ENCODE data around the gene SPSB1.

Gene SPSB1

DNA sequence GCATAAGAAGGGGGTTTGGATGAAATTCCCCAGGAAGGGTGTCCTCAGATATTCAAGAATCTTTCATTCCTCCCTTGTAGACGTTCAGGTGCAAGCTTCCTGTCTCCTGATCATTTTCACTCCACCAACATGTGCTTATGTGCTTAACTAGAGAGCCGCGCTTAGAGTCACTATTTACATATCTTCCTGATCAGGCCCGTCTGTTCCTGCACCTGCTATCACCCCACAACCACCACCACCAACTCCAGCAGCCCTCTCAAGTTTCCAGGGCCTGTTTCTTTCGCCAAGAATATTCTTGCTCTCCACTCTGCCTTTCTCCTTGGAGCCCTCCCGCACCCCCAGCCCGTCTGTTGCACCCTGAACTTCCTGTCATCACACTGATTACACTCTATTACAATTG is 113.4 kb downstream of the SPSB1 start:
- Histone ChIP-seq H3K79me2 (ENCODE audit: control insufficient read depth, insufficient read depth, low read length, poor library complexity) (peaks cover 3% of the 10 kb centered on the region), H2BK12ac (ENCODE audit: low read length) (peak overlapping the region; percentile 50), H3K27me3 (ENCODE audit: insufficient read depth, low read length) (no peaks in the 10 kb centered on the region), H2AFZ (ENCODE audit: insufficient read depth, low read length, poor library complexity) (no peak overlapping the region), H3K4ac (ENCODE audit: low read depth, low read length) (no peak overlapping the region), H3K36me3 (ENCODE audit: control insufficient read depth in 1 of 2, insufficient read depth in 2 of 2, low read length in 2 of 2) (no peaks in the 10 kb centered on the region), H3K9ac (ENCODE audit: low read length) (no peak overlapping the region), H3K79me1 (ENCODE audit: low read length) (peaks cover 22% of the 10 kb centered on the region), H3K18ac (ENCODE audit: low read length) (no peak overlapping the region), H3K14ac (ENCODE audit: low read length) (peak overlapping the region; percentile 1), H3K4me3 (ENCODE audit: low read depth, low read length) (no peak overlapping the region), H2AK5ac (ENCODE audit: low read length) (no peak overlapping the region), H3K27ac (ENCODE audit: low read depth, low read length) (no peak overlapping the region), H3K9me3 (ENCODE audit: insufficient read depth, low read depth, low read length) (peaks cover 2% of the 10 kb centered on the region), H4K8ac (ENCODE audit: low read depth, low read length) (no peak overlapping the region), H2BK120ac (ENCODE audit: insufficient read depth, low read length, poor library complexity) (no peak overlapping the region), H3K4me2 (ENCODE audit: low read length) (no peak overlapping the region), H4K91ac (ENCODE audit: low read depth, low read length) (peak overlapping the region; percentile 35), H2BK5ac (ENCODE audit: low read depth, low read length, poor library complexity) (no peak overlapping the region), H3K4me1 (ENCODE audit: control insufficient read depth in 1 of 2, insufficient read depth in 2 of 2, low read length in 2 of 2) (peaks cover 14 to 17% of the 10 kb centered on the region in 2 experiments), H4K12ac (ENCODE audit: low read depth, low read length) (no peak overlapping the region), H3K23ac (ENCODE audit: low read length) (no peak overlapping the region)
- DNase-seq = no peak
- no CpG with 5 or more reads among the region's 7 CpGs for WGBS (ENCODE audit: extremely low coverage, insufficient coverage, insufficient read length)

- Histone ChIP-seq H3K27me3 (ENCODE audit: insufficient read depth, low read length) (no peaks in the 10 kb centered on the region), H3K27ac (ENCODE audit: low read depth, low read length) (peak overlapping the region; percentile 1), H3K4me3 (ENCODE audit: low read depth, low read length) (peak overlapping the region; percentile 60), H3K79me2 (ENCODE audit: control insufficient read depth, insufficient read depth, low read length, poor library complexity) (peaks cover 5% of the 10 kb centered on the region), H2AK5ac (ENCODE audit: low read length) (peak overlapping the region; percentile 13), H3K4ac (ENCODE audit: low read depth, low read length) (no peak overlapping the region), H3K18ac (ENCODE audit: low read length) (peak overlapping the region; percentile 0), H3K4me2 (ENCODE audit: low read length) (no peak overlapping the region), H3K4me1 (ENCODE audit: control insufficient read depth in 1 of 2, insufficient read depth in 2 of 2, low read length in 2 of 2) (peaks cover 17 to 19% of the 10 kb centered on the region in 2 experiments), H2AFZ (ENCODE audit: insufficient read depth, low read length, poor library complexity) (peak overlapping the region; percentile 0), H2BK120ac (ENCODE audit: insufficient read depth, low read length, poor library complexity) (peak overlapping the region; percentile 3), H3K23ac (ENCODE audit: low read length) (peak overlapping the region; percentile 12), H3K79me1 (ENCODE audit: low read length) (peaks cover 20% of the 10 kb centered on the region), H2BK12ac (ENCODE audit: low read length) (peak overlapping the region; percentile 53), H4K91ac (ENCODE audit: low read depth, low read length) (peak overlapping the region; percentile 3), H4K8ac (ENCODE audit: low read depth, low read length) (no peak overlapping the region), H3K9ac (ENCODE audit: low read length) (no peak overlapping the region), H2BK5ac (ENCODE audit: low read depth, low read length, poor library complexity) (no peak overlapping the region), H3K14ac (ENCODE audit: low read length) (peak overlapping the region; percentile 0), H3K9me3 (ENCODE audit: insufficient read depth, low read depth, low read length) (peaks cover 3% of the 10 kb centered on the region), H3K36me3 (ENCODE audit: control insufficient read depth in 1 of 2, insufficient read depth in 2 of 2, low read length in 2 of 2) (no peaks in the 10 kb centered on the region), H4K12ac (ENCODE audit: low read depth, low read length) (no peak overlapping the region)
- WGBS (ENCODE audit: extremely low coverage, insufficient coverage, insufficient read length) = no CpG with 5 or more reads among the region's 7 CpGs
- DNase-seq = peak in 1 of 2 donors; percentile 17
Measured at GRCh38 chr1:9410737-9411297, 118.1 kb downstream of the SPSB1 start.

- H3K14ac ChIP-seq (ENCODE audit: low read length) = peak overlapping the region; percentile 99
- no CpG with 5 or more reads among the region's 17 CpGs for WGBS (ENCODE audit: extremely low coverage, insufficient coverage, insufficient read length)
- peak overlapping the region; percentile 75 for H4K12ac ChIP-seq (ENCODE audit: low read depth, low read length)
- H3K27ac ChIP-seq (ENCODE audit: low read depth, low read length) = peak overlapping the region; percentile 93
- no peak overlapping the region for H3K4me3 ChIP-seq (ENCODE audit: low read depth, low read length)
- H2BK5ac ChIP-seq (ENCODE audit: low read depth, low read length, poor library complexity) = peak overlapping the region; percentile 97
- DNase-seq = peak; percentile 81 to 87
- H3K4me2 ChIP-seq (ENCODE audit: low read length) = peak overlapping the region; percentile 8
- peak overlapping the region; percentile 100 for H2BK12ac ChIP-seq (ENCODE audit: low read length)
- H2BK120ac ChIP-seq (ENCODE audit: insufficient read depth, low read length, poor library complexity) = peak overlapping the region; percentile 99
- no peaks in the 10 kb centered on the region for H3K27me3 ChIP-seq (ENCODE audit: insufficient read depth, low read length)
- no peak overlapping the region for H3K9ac ChIP-seq (ENCODE audit: low read length)
- peak overlapping the region; percentile 99 for H4K91ac ChIP-seq (ENCODE audit: low read depth, low read length)
- H3K4ac ChIP-seq (ENCODE audit: low read depth, low read length) = peak overlapping the region; percentile 87
- H2AFZ ChIP-seq (ENCODE audit: insufficient read depth, low read length, poor library complexity) = peak overlapping the region; percentile 66
- peaks cover 3% of the 10 kb centered on the region for H3K9me3 ChIP-seq (ENCODE audit: insufficient read depth, low read depth, low read length)
- no peak overlapping the region for H3K23ac ChIP-seq (ENCODE audit: low read length)
- H3K18ac ChIP-seq (ENCODE audit: low read length) = peak overlapping the region; percentile 97
- peak overlapping the region; percentile 77 for H4K8ac ChIP-seq (ENCODE audit: low read depth, low read length)
- no peaks in the 10 kb centered on the region for H3K36me3 ChIP-seq (ENCODE audit: control insufficient read depth in 1 of 2, insufficient read depth in 2 of 2, low read length in 2 of 2)
- peaks cover 17% of the 10 kb centered on the region for H3K79me1 ChIP-seq (ENCODE audit: low read length)
- H3K4me1 ChIP-seq (ENCODE audit: control insufficient read depth in 1 of 2, insufficient read depth in 2 of 2, low read length in 2 of 2) = peaks cover 14 to 19% of the 10 kb centered on the region in 2 experiments
- peak overlapping the region; percentile 92 for H2AK5ac ChIP-seq (ENCODE audit: low read length)
- H3K79me2 ChIP-seq (ENCODE audit: control insufficient read depth, insufficient read depth, low read length, poor library complexity) = peaks cover 5% of the 10 kb centered on the region
Measured at GRCh38 chr1:9413071-9413876, 120.6 kb downstream of the SPSB1 start.

DNA sequence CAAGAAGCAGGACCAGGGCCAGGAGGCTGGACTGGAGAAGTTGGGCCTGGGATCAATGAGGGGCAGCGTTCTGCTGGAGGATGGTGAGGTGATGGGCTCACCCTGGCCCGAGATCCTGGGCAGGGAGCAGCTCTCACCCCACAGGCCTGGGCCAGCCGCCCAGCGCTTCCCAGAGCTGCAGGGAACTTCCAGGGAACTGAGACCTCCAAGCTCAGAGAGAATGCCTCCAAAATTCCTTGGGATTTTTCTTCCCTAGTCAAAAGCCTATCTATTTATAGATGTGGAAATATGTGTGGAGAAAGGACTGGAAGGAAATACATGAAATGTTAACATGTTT is 121.2 kb downstream of the SPSB1 start:
- H3K9ac ChIP-seq (ENCODE audit: low read length) = no peak overlapping the region
- H3K4ac ChIP-seq (ENCODE audit: low read depth, low read length) = peak overlapping the region; percentile 87
- no peaks in the 10 kb centered on the region for H3K36me3 ChIP-seq (ENCODE audit: control insufficient read depth in 1 of 2, insufficient read depth in 2 of 2, low read length in 2 of 2)
- no CpG with 5 or more reads among the region's 4 CpGs for WGBS (ENCODE audit: extremely low coverage, insufficient coverage, insufficient read length)
- peak overlapping the region; percentile 75 for H4K12ac ChIP-seq (ENCODE audit: low read depth, low read length)
- H3K4me2 ChIP-seq (ENCODE audit: low read length) = no peak overlapping the region
- peak overlapping the region; percentile 59 for H4K8ac ChIP-seq (ENCODE audit: low read depth, low read length)
- H2BK5ac ChIP-seq (ENCODE audit: low read depth, low read length, poor library complexity) = peak overlapping the region; percentile 97
- peak overlapping the region; percentile 99 for H2BK120ac ChIP-seq (ENCODE audit: insufficient read depth, low read length, poor library complexity)
- no peak overlapping the region for H3K4me3 ChIP-seq (ENCODE audit: low read depth, low read length)
- H3K14ac ChIP-seq (ENCODE audit: low read length) = peak overlapping the region; percentile 99
- peaks cover 14 to 21% of the 10 kb centered on the region in 2 experiments for H3K4me1 ChIP-seq (ENCODE audit: control insufficient read depth in 1 of 2, insufficient read depth in 2 of 2, low read length in 2 of 2)
- peak overlapping the region; percentile 100 for H2BK12ac ChIP-seq (ENCODE audit: low read length)
- H3K18ac ChIP-seq (ENCODE audit: low read length) = peak overlapping the region; percentile 97
- peaks cover 18% of the 10 kb centered on the region for H3K79me1 ChIP-seq (ENCODE audit: low read length)
- H2AFZ ChIP-seq (ENCODE audit: insufficient read depth, low read length, poor library complexity) = peak overlapping the region; percentile 66
- H3K23ac ChIP-seq (ENCODE audit: low read length) = no peak overlapping the region
- peak overlapping the region; percentile 92 for H2AK5ac ChIP-seq (ENCODE audit: low read length)
- H3K79me2 ChIP-seq (ENCODE audit: control insufficient read depth, insufficient read depth, low read length, poor library complexity) = peaks cover 5% of the 10 kb centered on the region
- H4K91ac ChIP-seq (ENCODE audit: low read depth, low read length) = peak overlapping the region; percentile 99
- no peaks in the 10 kb centered on the region for H3K27me3 ChIP-seq (ENCODE audit: insufficient read depth, low read length)
- H3K9me3 ChIP-seq (ENCODE audit: insufficient read depth, low read depth, low read length) = peaks cover 3% of the 10 kb centered on the region
- peak; percentile 42 to 60 for DNase-seq
- peak overlapping the region; percentile 93 for H3K27ac ChIP-seq (ENCODE audit: low read depth, low read length)
